ENCODE measurements around the gene SATB2.

Gene SATB2

DNA sequence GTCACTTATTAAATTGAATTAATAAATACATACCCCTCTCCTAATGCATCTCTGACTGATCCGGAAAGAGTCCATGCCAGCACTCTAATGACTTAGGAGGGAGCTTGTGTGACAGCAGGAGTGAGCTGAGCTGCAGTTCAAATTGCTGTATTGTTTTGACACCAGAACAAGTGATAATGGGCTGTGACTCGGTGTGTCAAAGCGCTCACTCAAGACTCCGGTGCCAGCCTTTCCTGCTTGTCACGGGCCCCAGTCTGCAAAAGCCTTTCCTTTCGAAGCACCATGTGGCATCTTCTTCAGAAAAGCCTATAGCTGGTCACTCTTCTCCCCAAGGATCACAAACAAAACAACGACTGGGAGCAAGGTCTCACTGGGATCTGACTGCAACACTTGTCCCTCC, 43.3 kb downstream of the SATB2 start:
- Mint-ChIP-seq H3K36me3 (ENCODE audit: low read depth) (no peaks in the 10 kb centered on the region), H3K27ac (no peak overlapping the region), H3K9me3 (no peaks in the 10 kb centered on the region), H3K27me3 (peaks cover 13% of the 10 kb centered on the region), H3K4me3 (no peak overlapping the region), H3K4me1 (ENCODE audit: low read depth) (no peaks in the 10 kb centered on the region)

DNA sequence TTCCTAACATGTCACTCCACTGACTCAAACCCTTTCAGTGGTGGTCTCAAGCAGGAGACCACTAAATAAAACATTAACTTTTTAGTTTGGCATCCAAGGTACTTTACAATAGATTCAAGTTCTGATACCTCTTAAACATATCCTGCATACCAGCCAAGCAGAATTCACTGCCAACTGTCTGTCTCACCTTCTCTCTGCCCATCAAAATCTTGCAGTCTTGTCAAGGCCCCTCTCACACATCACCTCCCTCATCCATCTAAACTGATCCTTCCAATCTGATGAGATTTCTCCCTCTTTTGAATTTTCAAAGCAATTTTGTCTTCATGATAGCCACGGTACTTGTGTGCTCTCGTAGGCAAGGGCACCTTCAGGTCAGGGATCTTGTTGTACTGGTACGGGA, 43.7 kb downstream of the SATB2 start:
- no peak overlapping the region for H3K27ac Mint-ChIP-seq
- no peak overlapping the region for H3K4me3 Mint-ChIP-seq
- no peaks in the 10 kb centered on the region for H3K4me1 Mint-ChIP-seq (ENCODE audit: low read depth)
- no peaks in the 10 kb centered on the region for H3K36me3 Mint-ChIP-seq (ENCODE audit: low read depth)
- H3K9me3 Mint-ChIP-seq, result no peaks in the 10 kb centered on the region
- H3K27me3 Mint-ChIP-seq, result peaks cover 13% of the 10 kb centered on the region

GRCh38 chr2:199409759-199410529, 47.8 kb downstream of the SATB2 start:
- Mint-ChIP-seq H3K36me3 (ENCODE audit: low read depth) (no peaks in the 10 kb centered on the region), H3K27me3 (peaks cover 11% of the 10 kb centered on the region), H3K4me1 (ENCODE audit: low read depth) (no peaks in the 10 kb centered on the region), H3K9me3 (no peaks in the 10 kb centered on the region), H3K4me3 (no peak overlapping the region), H3K27ac (no peak overlapping the region)

- Mint-ChIP-seq H3K27ac (no peak overlapping the region), H3K36me3 (ENCODE audit: low read depth) (no peaks in the 10 kb centered on the region), H3K27me3 (peaks cover 11% of the 10 kb centered on the region), H3K9me3 (no peaks in the 10 kb centered on the region), H3K4me3 (no peak overlapping the region), H3K4me1 (ENCODE audit: low read depth) (no peaks in the 10 kb centered on the region)
These were observed 50.3 kb downstream of the SATB2 start for GRCh38 chr2:199407421-199407820.

GRCh38 chr2:199405241-199405640, 52.5 kb downstream of the SATB2 start:
- H3K9me3 Mint-ChIP-seq, result no peaks in the 10 kb centered on the region
- H3K4me1 Mint-ChIP-seq (ENCODE audit: low read depth), result no peaks in the 10 kb centered on the region
- H3K4me3 Mint-ChIP-seq, result no peak overlapping the region
- no peaks in the 10 kb centered on the region for H3K36me3 Mint-ChIP-seq (ENCODE audit: low read depth)
- H3K27me3 Mint-ChIP-seq, result peaks cover 11% of the 10 kb centered on the region
- no peak overlapping the region for H3K27ac Mint-ChIP-seq

GRCh38 chr2:199404841-199405240, 52.9 kb downstream of the SATB2 start:
- no peak overlapping the region for H3K4me3 Mint-ChIP-seq
- H3K27ac Mint-ChIP-seq, result no peak overlapping the region
- H3K36me3 Mint-ChIP-seq (ENCODE audit: low read depth), result no peaks in the 10 kb centered on the region
- H3K27me3 Mint-ChIP-seq, result peaks cover 11% of the 10 kb centered on the region
- no peaks in the 10 kb centered on the region for H3K9me3 Mint-ChIP-seq
- no peaks in the 10 kb centered on the region for H3K4me1 Mint-ChIP-seq (ENCODE audit: low read depth)

- H3K27ac Mint-ChIP-seq, result no peak overlapping the region
- peaks cover 4% of the 10 kb centered on the region for H3K27me3 Mint-ChIP-seq
- no peaks in the 10 kb centered on the region for H3K9me3 Mint-ChIP-seq
- no peaks in the 10 kb centered on the region for H3K36me3 Mint-ChIP-seq (ENCODE audit: low read depth)
- H3K4me1 Mint-ChIP-seq (ENCODE audit: low read depth), result no peaks in the 10 kb centered on the region
- no peak overlapping the region for H3K4me3 Mint-ChIP-seq
These were observed 62.4 kb downstream of the SATB2 start for GRCh38 chr2:199395311-199395710.

DNA sequence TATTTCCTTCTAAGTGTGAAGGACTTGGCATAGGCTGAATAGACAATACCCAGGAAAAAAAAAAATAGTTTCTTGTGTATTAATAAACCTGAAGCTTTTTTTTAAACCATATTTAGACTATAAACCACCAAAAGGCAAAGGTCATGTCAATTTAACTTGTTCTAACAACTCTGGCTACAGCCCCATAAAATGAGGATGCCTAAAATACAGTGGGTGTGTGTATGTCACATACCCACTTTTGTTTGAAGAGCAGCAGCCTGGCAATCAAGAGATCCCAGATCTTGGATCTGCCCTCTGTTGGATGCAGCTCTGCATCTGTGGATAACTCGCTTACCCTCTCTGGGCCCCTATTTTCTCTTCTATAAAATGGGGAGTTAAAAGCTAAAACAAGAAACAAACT, 65.4 kb downstream of the SATB2 start:
- no peak overlapping the region for H3K27ac Mint-ChIP-seq
- no peaks in the 10 kb centered on the region for H3K4me1 Mint-ChIP-seq (ENCODE audit: low read depth)

GRCh38 chr2:199388728-199389268, 68.9 kb downstream of the SATB2 start:
- H3K4me1 Mint-ChIP-seq (ENCODE audit: low read depth), result no peaks in the 10 kb centered on the region
- no peaks in the 10 kb centered on the region for H3K36me3 Mint-ChIP-seq (ENCODE audit: low read depth)
- no peak overlapping the region for H3K27ac Mint-ChIP-seq
- H3K27me3 Mint-ChIP-seq, result peaks cover 12% of the 10 kb centered on the region
- no peaks in the 10 kb centered on the region for H3K9me3 Mint-ChIP-seq
- no peak overlapping the region for H3K4me3 Mint-ChIP-seq

More for the DNA sequence above, 65.4 kb downstream of the SATB2 start:
- H3K27me3 Mint-ChIP-seq, result peaks cover 4% of the 10 kb centered on the region
- no peaks in the 10 kb centered on the region for H3K9me3 Mint-ChIP-seq
- H3K4me3 Mint-ChIP-seq, result no peak overlapping the region
- H3K36me3 Mint-ChIP-seq (ENCODE audit: low read depth), result no peaks in the 10 kb centered on the region

DNA sequence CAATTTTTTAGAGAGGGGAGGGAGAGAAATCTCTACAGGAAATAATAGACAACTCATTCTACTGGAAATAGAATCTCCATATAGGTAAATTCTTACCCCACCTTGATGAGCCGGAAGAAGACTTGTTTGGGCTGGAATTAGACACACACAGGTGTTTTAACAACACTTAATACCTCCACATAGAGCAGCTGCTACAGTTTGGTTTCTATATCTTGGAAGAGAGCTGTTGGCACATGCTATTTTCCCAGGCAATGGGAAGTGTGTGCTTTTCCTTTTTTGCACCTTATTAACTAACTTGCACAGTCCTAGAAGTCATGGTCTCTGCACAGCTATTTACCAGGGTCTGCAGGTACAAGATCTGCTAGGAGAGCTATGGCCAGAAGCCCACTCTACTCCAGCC, 73.7 kb downstream of the SATB2 start:
- no peaks in the 10 kb centered on the region for H3K9me3 Mint-ChIP-seq
- no peak overlapping the region for H3K4me3 Mint-ChIP-seq
- no peaks in the 10 kb centered on the region for H3K4me1 Mint-ChIP-seq (ENCODE audit: low read depth)
- H3K36me3 Mint-ChIP-seq (ENCODE audit: low read depth), result no peaks in the 10 kb centered on the region
- H3K27me3 Mint-ChIP-seq, result peaks cover 30% of the 10 kb centered on the region
- no peak overlapping the region for H3K27ac Mint-ChIP-seq

DNA sequence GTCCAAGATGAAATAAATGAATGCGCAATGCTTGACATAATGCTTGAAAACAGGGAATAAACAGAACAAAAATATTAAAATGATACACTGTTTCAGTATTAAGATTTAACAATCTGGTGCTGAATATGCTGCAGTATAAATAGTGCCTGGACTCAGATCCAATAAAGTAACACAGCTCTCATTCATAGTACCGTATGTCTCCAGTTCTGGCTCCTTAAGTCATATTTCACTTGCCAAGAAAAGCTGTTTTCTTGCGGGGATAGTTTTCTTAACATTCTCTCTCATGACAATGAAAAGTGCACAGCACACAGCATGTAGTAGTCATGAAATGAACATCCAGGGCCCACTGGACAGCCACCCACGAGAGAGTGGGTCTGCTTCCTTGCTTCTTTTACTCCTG, 74.7 kb downstream of the SATB2 start:
- Mint-ChIP-seq H3K9me3 (no peaks in the 10 kb centered on the region), H3K27ac (no peak overlapping the region), H3K4me1 (ENCODE audit: low read depth) (no peaks in the 10 kb centered on the region), H3K36me3 (ENCODE audit: low read depth) (no peaks in the 10 kb centered on the region), H3K27me3 (peaks cover 30% of the 10 kb centered on the region), H3K4me3 (no peak overlapping the region)

GRCh38 chr2:199382091-199382490, 75.6 kb downstream of the SATB2 start:
- Mint-ChIP-seq H3K4me3 (no peak overlapping the region), H3K9me3 (no peaks in the 10 kb centered on the region), H3K36me3 (ENCODE audit: low read depth) (no peaks in the 10 kb centered on the region), H3K27me3 (peaks cover 30% of the 10 kb centered on the region), H3K4me1 (ENCODE audit: low read depth) (no peaks in the 10 kb centered on the region), H3K27ac (no peak overlapping the region)

DNA sequence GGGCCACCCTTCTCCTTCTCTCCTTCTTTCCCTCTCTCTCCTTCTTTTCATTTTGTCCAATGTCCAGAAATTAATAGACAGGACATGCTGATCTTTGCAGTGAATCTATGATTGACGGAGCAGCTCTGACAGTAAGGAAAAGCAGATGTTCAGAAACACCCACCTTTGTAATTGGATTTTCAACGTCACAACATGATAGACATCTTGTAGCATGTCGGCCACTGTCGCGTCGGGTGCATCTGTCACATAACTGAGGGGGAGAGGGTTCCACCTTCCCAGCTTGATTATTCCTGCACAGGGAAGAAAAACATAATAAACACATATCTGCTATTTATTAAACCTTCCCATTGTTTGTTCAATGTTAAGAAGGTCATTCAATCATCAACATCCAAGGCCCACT, 76.2 kb downstream of the SATB2 start:
- H3K36me3 Mint-ChIP-seq (ENCODE audit: low read depth), result no peaks in the 10 kb centered on the region
- peaks cover 30% of the 10 kb centered on the region for H3K27me3 Mint-ChIP-seq
- H3K27ac Mint-ChIP-seq, result no peak overlapping the region
- no peaks in the 10 kb centered on the region for H3K9me3 Mint-ChIP-seq
- no peaks in the 10 kb centered on the region for H3K4me1 Mint-ChIP-seq (ENCODE audit: low read depth)
- no peak overlapping the region for H3K4me3 Mint-ChIP-seq

DNA sequence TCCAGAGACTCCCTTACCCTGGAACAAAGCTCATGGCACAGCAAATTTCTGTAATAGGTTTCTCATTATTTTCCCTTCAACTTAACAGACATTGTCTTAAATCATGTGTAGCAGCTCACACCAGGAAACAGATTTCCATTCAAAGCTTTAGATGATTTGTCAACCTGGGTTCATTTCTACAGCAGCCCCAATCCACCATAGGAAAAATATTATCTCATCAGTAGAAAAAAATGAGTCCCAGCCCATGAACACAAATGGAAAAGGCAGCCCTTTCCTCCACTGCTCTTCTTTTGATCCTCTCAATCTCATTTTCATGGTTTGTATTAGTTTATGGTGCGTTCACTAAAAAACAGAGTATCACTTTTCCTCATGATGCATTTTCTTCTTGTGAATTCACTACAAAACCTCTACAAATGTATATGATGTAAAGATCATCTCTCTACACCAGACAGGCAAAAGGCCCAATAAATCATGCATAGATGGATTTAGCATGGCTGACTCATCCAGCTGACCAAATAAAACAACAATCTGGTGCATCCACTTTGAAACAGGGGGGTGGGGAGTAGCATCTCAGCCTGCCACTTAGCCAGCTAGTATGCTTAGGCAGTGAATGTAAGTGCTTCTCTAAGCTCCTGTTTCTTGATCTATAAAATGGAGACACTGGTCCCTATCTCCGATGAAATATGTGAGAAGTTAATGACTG, 78.6 kb downstream of the SATB2 start:
- Mint-ChIP-seq H3K9me3 (no peaks in the 10 kb centered on the region), H3K27ac (no peak overlapping the region), H3K4me3 (no peak overlapping the region), H3K4me1 (ENCODE audit: low read depth) (no peaks in the 10 kb centered on the region), H3K36me3 (ENCODE audit: low read depth) (no peaks in the 10 kb centered on the region), H3K27me3 (peaks cover 31% of the 10 kb centered on the region)

DNA sequence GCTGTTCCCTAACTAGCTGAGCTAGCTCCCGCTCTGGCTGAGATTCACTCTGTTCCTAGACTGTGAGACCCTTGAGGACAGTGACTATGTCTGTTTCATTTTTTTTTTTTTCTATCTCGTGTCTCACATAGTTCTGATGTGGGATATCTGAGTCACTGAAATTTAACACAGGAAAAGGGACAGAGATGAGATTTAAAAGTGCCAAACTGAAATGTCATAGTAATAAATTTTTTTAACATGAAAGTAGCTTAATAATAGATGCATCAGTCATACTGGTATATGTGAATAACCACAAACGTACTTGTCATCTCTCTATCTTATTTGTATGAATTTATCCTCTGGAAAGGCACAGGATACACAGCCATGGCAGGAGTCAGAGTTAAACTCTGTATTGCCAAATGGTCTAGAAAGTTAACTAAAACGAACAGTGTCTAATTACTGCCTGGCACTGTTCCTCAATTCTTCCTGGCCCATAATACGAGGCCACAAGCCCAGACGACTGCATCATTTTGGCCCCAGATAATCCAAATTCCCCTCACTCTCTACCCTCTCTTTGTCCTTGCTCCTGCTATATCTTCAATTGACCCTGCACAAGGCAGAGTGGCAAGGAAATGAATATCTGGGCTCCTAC, 87.5 kb downstream of the SATB2 start:
- H3K27me3 Mint-ChIP-seq, result peaks cover 17% of the 10 kb centered on the region
- no peak overlapping the region for H3K27ac Mint-ChIP-seq
- no peaks in the 10 kb centered on the region for H3K4me1 Mint-ChIP-seq (ENCODE audit: low read depth)
- H3K36me3 Mint-ChIP-seq (ENCODE audit: low read depth), result no peaks in the 10 kb centered on the region
- H3K9me3 Mint-ChIP-seq, result no peaks in the 10 kb centered on the region
- no peak overlapping the region for H3K4me3 Mint-ChIP-seq

Data from stimulated activated naive CD8-positive, alpha-beta T cell treated with anti-CD3 and anti-CD28 coated beads, Interleukin-15, Interleukin-2, amounts not matched to agents 100 ng/mL and 50 ng/mL, for 24 hours (primary cell).